Upper lobe of left lung (tissue), 4 donors: ENCODE results near the gene SLIT1.

Experiments used
- EP300 ChIP-seq, 4 donors: sonication (generic); formaldehyde crosslinking; IDR thresholded peaks; one replicate each; pipeline ENCODE4 v1.5.1; 2017; ENCODE audit warnings: antibody characterized with exemption in 4 of 4, control low read depth in 2 of 4
- TF ChIP-seq, protein P1 (sequence below), 6 experiments: fragments of 450-650 bp in 4 of 6; fragments of 200-600 bp in 2 of 6; sonication (generic) in 2 of 6; IDR thresholded peaks; one replicate each; pipeline ENCODE4 v1.5.1; 2016 to 2019; ENCODE audit warnings: antibody characterized with exemption in 6 of 6

DNA sequence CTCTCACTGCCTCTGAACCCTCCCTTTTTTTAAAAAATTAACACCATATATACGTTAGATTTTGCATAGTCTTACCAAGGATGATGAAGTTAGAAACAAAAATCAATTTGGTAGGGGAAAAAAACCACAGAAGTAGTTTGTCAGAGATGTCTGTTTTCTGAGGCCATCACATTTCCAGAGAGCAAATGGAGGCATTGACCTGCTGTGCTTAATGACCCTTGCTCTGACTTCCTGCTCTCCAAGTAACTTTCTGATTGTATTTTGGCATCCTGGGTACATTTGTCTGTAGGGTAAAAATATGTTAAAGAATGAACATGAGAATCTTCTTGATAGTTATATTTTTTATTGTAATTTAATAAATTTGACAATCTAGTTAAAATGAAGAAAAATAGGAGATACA, 213.5 kb downstream of the SLIT1 start:
- TF ChIP-seq, protein P1, sequence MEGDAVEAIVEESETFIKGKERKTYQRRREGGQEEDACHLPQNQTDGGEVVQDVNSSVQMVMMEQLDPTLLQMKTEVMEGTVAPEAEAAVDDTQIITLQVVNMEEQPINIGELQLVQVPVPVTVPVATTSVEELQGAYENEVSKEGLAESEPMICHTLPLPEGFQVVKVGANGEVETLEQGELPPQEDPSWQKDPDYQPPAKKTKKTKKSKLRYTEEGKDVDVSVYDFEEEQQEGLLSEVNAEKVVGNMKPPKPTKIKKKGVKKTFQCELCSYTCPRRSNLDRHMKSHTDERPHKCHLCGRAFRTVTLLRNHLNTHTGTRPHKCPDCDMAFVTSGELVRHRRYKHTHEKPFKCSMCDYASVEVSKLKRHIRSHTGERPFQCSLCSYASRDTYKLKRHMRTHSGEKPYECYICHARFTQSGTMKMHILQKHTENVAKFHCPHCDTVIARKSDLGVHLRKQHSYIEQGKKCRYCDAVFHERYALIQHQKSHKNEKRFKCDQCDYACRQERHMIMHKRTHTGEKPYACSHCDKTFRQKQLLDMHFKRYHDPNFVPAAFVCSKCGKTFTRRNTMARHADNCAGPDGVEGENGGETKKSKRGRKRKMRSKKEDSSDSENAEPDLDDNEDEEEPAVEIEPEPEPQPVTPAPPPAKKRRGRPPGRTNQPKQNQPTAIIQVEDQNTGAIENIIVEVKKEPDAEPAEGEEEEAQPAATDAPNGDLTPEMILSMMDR (IDR thresholded peaks at IDR 0.05): no peak
- no peak for TF ChIP-seq EP300 (IDR thresholded peaks at IDR 0.05)
